Muscle of leg (tissue), 11 donors: ENCODE results near the gene CNTLN. TPM values are rescaled to one million over a fixed set of nuclear protein-coding genes. Genes with fewer than 3 reads are reported as not detected.
A peak's percentile ranks its signal among the peaks of the same experiment; 100 is the strongest.

Experiments used
- DNase-seq: peaks from one replicate; pipeline ENCODE4 v3.0.0; 2013
- H3K27ac ChIP-seq: one replicate; pipeline ENCODE4 v1.5.1; 2013; ENCODE audit warnings: mild to moderate bottlenecking, low read length, control low read depth
- H3K27me3 ChIP-seq: one replicate; pipeline ENCODE4 v1.6.1; 2013; ENCODE audit warnings: low read length; ENCODE audit not compliant: control insufficient read depth, insufficient read depth
- H3K36me3 ChIP-seq: one replicate; pipeline ENCODE4 v1.6.1; 2013; ENCODE audit warnings: low read length; ENCODE audit not compliant: control insufficient read depth, insufficient read depth
- H3K4me1 ChIP-seq: one replicate; pipeline ENCODE4 v1.6.1; 2013; ENCODE audit warnings: low read length; ENCODE audit not compliant: control insufficient read depth, insufficient read depth
- H3K4me3 ChIP-seq: one replicate; pipeline ENCODE4 v1.5.1; 2013; ENCODE audit warnings: low read length, control low read depth
- H3K9me3 ChIP-seq: replicated peaks from 2 replicates; pipeline ENCODE4 v1.6.1; 2013; ENCODE audit warnings: low read depth, low read length; ENCODE audit not compliant: control insufficient read depth
- WGBS: methylation state at CpG from one replicate; pipeline ENCODE4 v1.1.5; 2013; ENCODE audit warnings: missing lambda C conversion rate; ENCODE audit not compliant: insufficient coverage; 5-methylcytosine and 5-hydroxymethylcytosine counted together
- polyA plus RNA-seq, 8 donors: library from polyadenylated mRNA; unstranded; fragments of 120-200 nt; gene quantifications; one replicate each; pipeline versions ENCODE4 v1.2.1 to v1.2.3, GENCODE V29; 2013; ENCODE audit warnings: inconsistent platforms in 1 of 8, low replicate concordance in 1 of 8; ENCODE audit not compliant: insufficient read length in 8 of 8, insufficient read depth in 1 of 8
- total RNA-seq: library from RNA; stranded (reverse); fragments of 120-200 nt; gene quantifications from one replicate; pipeline ENCODE4 v1.2.4, GENCODE V29; 2013

The CNTLN gene
- total and polyA plus RNA-seq, 9 donors = 7.2 to 13.7 (median 9.4) TPM

- Histone ChIP-seq H3K9me3 (no peaks in the 10 kb centered on the region), H3K36me3 (no peaks in the 10 kb centered on the region), H3K4me1 (peaks cover 6% of the 10 kb centered on the region), H3K27ac (no peak overlapping the region), H3K4me3 (no peak overlapping the region), H3K27me3 (no peaks in the 10 kb centered on the region)
- 100% methylated on average over 1 of the region's 2 CpGs for WGBS
- DNase-seq = no peak
These were observed 4.1 kb upstream of the CNTLN start for GRCh38 chr9:17130725-17131124.

- no peak overlapping the region for H3K4me3 ChIP-seq
- peaks cover 6% of the 10 kb centered on the region for H3K4me1 ChIP-seq
- H3K27ac ChIP-seq = no peak overlapping the region
- no peak for DNase-seq
- no peaks in the 10 kb centered on the region for H3K36me3 ChIP-seq
- no peaks in the 10 kb centered on the region for H3K9me3 ChIP-seq
- no peaks in the 10 kb centered on the region for H3K27me3 ChIP-seq
- no CpG with 5 or more reads among the region's 2 CpGs for WGBS
These were observed 3.3 kb upstream of the CNTLN start for GRCh38 chr9:17131494-17131893.

- 0% methylated on average over 31 of the region's 44 CpGs for WGBS
- Histone ChIP-seq H3K27ac (peak overlapping the region; percentile 86), H3K4me3 (peak overlapping the region; percentile 62), H3K9me3 (no peaks in the 10 kb centered on the region), H3K36me3 (no peaks in the 10 kb centered on the region), H3K4me1 (peaks cover 6% of the 10 kb centered on the region), H3K27me3 (no peaks in the 10 kb centered on the region)
- peak; percentile 80 for DNase-seq
These were observed 688 bp downstream of the CNTLN start for GRCh38 chr9:17135295-17136160.

GRCh38 chr9:17137566-17137965 lies 2.7 kb downstream of the CNTLN start:
- Histone ChIP-seq H3K36me3 (no peaks in the 10 kb centered on the region), H3K9me3 (no peaks in the 10 kb centered on the region), H3K27me3 (no peaks in the 10 kb centered on the region), H3K4me3 (no peak overlapping the region), H3K27ac (no peak overlapping the region), H3K4me1 (peaks cover 6% of the 10 kb centered on the region)
- no peak for DNase-seq

- no CpG with 5 or more reads among the region's 1 CpG for WGBS
- H3K4me3 ChIP-seq = no peak overlapping the region
- H3K27me3 ChIP-seq = no peaks in the 10 kb centered on the region
- H3K36me3 ChIP-seq = no peaks in the 10 kb centered on the region
- H3K27ac ChIP-seq = no peak overlapping the region
- no peak for DNase-seq
- H3K4me1 ChIP-seq = peaks cover 6% of the 10 kb centered on the region
- H3K9me3 ChIP-seq = no peaks in the 10 kb centered on the region
These were observed 3.7 kb downstream of the CNTLN start for GRCh38 chr9:17138503-17138902.

- H3K9me3 ChIP-seq = no peaks in the 10 kb centered on the region
- no peaks in the 10 kb centered on the region for H3K36me3 ChIP-seq
- H3K4me1 ChIP-seq = no peaks in the 10 kb centered on the region
- DNase-seq = no peak
- WGBS = 76% methylated on average over 3 of the region's 5 CpGs
- no peaks in the 10 kb centered on the region for H3K27me3 ChIP-seq
- H3K27ac ChIP-seq = no peak overlapping the region
- H3K4me3 ChIP-seq = no peak overlapping the region
These were observed 5.6 kb downstream of the CNTLN start for GRCh38 chr9:17140418-17140817.

- H3K4me1 ChIP-seq = no peaks in the 10 kb centered on the region
- peaks cover 6% of the 10 kb centered on the region for H3K9me3 ChIP-seq
- no peak overlapping the region for H3K4me3 ChIP-seq
- WGBS = no CpG with 5 or more reads among the region's 3 CpGs
- no peak for DNase-seq
- H3K27me3 ChIP-seq = no peaks in the 10 kb centered on the region
- no peak overlapping the region for H3K27ac ChIP-seq
- H3K36me3 ChIP-seq = peaks cover 8% of the 10 kb centered on the region
These were observed 13.5 kb downstream of the CNTLN start for GRCh38 chr9:17148324-17148723.

GRCh38 chr9:17159469-17159868 lies 24.6 kb downstream of the CNTLN start:
- H3K4me3 ChIP-seq = no peak overlapping the region
- peaks cover 19% of the 10 kb centered on the region for H3K36me3 ChIP-seq
- H3K27ac ChIP-seq = no peak overlapping the region
- no peak for DNase-seq
- no peaks in the 10 kb centered on the region for H3K4me1 ChIP-seq
- peaks cover 4% of the 10 kb centered on the region for H3K9me3 ChIP-seq
- no peaks in the 10 kb centered on the region for H3K27me3 ChIP-seq
- 70% methylated on average over 3 of the region's 4 CpGs for WGBS

GRCh38 chr9:17160327-17160726 lies 25.5 kb downstream of the CNTLN start:
- Histone ChIP-seq H3K9me3 (peaks cover 2% of the 10 kb centered on the region), H3K27me3 (no peaks in the 10 kb centered on the region), H3K4me3 (no peak overlapping the region), H3K36me3 (peaks cover 10% of the 10 kb centered on the region), H3K4me1 (no peaks in the 10 kb centered on the region), H3K27ac (no peak overlapping the region)
- DNase-seq = no peak

GRCh38 chr9:17165764-17166163 lies 30.9 kb downstream of the CNTLN start:
- no peaks in the 10 kb centered on the region for H3K27me3 ChIP-seq
- H3K4me3 ChIP-seq = no peak overlapping the region
- peaks cover 6% of the 10 kb centered on the region for H3K9me3 ChIP-seq
- no peak for DNase-seq
- H3K36me3 ChIP-seq = peaks cover 3% of the 10 kb centered on the region
- no peaks in the 10 kb centered on the region for H3K4me1 ChIP-seq
- no peak overlapping the region for H3K27ac ChIP-seq

- H3K9me3 ChIP-seq = peaks cover 6% of the 10 kb centered on the region
- no peak overlapping the region for H3K27ac ChIP-seq
- H3K36me3 ChIP-seq = peaks cover 3% of the 10 kb centered on the region
- no peak for DNase-seq
- H3K4me1 ChIP-seq = no peaks in the 10 kb centered on the region
- H3K4me3 ChIP-seq = no peak overlapping the region
- no peaks in the 10 kb centered on the region for H3K27me3 ChIP-seq
These were observed 31.5 kb downstream of the CNTLN start for GRCh38 chr9:17166346-17166745.
